ENCODE results near the gene MAFF.

DNA sequence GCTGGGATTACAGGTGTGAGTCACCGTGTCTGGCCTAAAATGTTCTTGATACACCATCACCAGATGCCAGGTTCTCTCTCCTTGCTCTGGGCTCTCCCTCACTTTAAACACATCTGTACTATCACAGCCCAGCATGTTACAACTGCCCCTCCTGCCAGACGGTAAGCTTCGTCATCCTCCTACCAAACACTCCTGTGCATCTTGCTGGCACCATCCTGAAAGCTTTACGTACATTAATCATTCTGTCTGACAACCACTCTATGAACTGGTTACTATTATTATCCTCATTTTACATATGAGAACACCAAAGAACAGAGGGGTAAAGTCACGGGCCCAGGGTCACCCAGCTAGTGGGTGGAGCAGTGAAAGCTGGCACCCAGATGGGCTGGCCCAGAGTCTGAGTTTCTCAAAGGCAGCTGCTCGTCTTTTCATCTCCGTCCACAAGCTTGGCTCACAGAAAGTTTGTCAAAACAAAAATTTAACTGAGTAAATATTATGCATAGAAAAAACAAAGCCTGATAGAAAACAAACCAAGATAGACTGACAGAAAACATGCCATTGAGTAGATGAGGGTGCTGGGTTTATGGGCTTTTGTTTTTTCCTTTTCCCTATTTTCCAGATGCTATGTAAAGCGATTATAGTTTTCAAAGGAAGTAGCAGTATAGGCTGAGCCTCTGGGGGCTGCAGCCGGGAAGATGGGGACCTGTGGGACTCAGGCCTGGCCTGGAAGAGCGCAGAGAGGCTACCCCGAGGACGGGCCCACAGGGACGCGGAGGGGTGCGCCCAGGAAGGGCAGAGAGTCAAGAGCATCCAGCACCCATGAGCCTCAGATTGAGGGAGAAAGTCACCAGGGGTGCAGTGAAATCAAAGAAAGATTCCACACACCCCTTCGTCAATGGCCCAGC is 29.6 kb upstream of the MAFF start:
- TF ChIP-seq, protein P1, sequence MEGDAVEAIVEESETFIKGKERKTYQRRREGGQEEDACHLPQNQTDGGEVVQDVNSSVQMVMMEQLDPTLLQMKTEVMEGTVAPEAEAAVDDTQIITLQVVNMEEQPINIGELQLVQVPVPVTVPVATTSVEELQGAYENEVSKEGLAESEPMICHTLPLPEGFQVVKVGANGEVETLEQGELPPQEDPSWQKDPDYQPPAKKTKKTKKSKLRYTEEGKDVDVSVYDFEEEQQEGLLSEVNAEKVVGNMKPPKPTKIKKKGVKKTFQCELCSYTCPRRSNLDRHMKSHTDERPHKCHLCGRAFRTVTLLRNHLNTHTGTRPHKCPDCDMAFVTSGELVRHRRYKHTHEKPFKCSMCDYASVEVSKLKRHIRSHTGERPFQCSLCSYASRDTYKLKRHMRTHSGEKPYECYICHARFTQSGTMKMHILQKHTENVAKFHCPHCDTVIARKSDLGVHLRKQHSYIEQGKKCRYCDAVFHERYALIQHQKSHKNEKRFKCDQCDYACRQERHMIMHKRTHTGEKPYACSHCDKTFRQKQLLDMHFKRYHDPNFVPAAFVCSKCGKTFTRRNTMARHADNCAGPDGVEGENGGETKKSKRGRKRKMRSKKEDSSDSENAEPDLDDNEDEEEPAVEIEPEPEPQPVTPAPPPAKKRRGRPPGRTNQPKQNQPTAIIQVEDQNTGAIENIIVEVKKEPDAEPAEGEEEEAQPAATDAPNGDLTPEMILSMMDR (conservative IDR thresholded peaks at IDR 0.05 in 1 of 2, IDR thresholded peaks at IDR 0.05 in 1 of 2; ENCODE audit: low read depth in 1 of 2, low read length in 2 of 2) = no peak
- no peak for TF ChIP-seq EZH2 (IDR thresholded peaks at IDR 0.05; ENCODE audit: low read length, missing control alignments)

Measured in fibroblast of lung (primary cell).